OCI-LY1 (cell line): Measurements from ENCODE around the gene INPP5K.
"Not testable (repeated sequence)": the region's sequence is repeated elsewhere in the genome, so short reads cannot be mapped to it uniquely, and the experiment has no call there.

Source experiments
- EZH2 ChIP-seq: fragments of 200-600 bp; sonication (generic), shearing (Covaris generic); IDR thresholded peaks from 2 replicates; pipeline ENCODE4 v1.8.0; 2017; ENCODE audit warnings: borderline replicate concordance, mixed run types, mild to moderate bottlenecking, antibody characterized with exemption, low read length, moderate library complexity, mixed read lengths
- TF ChIP-seq, protein P1 (sequence below): fragments of 200-600 bp; sonication (generic), shearing (Covaris generic); IDR thresholded peaks from 2 replicates; pipeline ENCODE4 v1.5.1; 2017; ENCODE audit warnings: mild to moderate bottlenecking, antibody characterized with exemption, low read length, moderate library complexity, mixed read lengths

DNA sequence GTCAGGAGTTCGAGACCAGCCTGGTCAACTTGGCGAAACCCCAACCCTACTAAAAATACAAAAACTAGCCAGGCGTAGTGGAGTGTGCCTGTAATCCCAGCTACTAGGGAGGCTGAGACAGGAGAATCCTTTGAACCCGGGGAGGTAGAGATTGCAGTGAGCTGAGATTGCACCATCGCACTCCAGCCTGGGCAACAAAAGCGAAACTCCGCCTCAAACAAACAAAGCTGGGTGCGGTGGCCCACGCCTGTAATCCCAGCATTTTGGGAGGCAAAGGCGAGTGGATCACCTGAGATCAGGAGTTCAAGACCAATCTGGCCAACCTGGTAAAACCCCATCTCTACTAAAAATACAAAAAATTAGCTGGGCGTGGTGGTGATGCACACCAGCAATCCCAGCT lies 62.7 kb downstream of the INPP5K start:
- not testable (repeated sequence) for TF ChIP-seq EZH2
- TF ChIP-seq, protein P1, sequence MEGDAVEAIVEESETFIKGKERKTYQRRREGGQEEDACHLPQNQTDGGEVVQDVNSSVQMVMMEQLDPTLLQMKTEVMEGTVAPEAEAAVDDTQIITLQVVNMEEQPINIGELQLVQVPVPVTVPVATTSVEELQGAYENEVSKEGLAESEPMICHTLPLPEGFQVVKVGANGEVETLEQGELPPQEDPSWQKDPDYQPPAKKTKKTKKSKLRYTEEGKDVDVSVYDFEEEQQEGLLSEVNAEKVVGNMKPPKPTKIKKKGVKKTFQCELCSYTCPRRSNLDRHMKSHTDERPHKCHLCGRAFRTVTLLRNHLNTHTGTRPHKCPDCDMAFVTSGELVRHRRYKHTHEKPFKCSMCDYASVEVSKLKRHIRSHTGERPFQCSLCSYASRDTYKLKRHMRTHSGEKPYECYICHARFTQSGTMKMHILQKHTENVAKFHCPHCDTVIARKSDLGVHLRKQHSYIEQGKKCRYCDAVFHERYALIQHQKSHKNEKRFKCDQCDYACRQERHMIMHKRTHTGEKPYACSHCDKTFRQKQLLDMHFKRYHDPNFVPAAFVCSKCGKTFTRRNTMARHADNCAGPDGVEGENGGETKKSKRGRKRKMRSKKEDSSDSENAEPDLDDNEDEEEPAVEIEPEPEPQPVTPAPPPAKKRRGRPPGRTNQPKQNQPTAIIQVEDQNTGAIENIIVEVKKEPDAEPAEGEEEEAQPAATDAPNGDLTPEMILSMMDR, result not testable (repeated sequence)
